GM12878 (cell line): ENCODE measurements around the gene YBX3. TPM values are rescaled to one million over a fixed set of nuclear protein-coding genes. Genes with fewer than 3 reads are reported as not detected.

Experiments
- ATAC-seq: fragments of 200-7000 bp; cut with Tn5 transposase; 3 replicates; pipeline ENCODE4 v1.9.1; 2020; ENCODE audit warnings: mild to moderate bottlenecking, moderate library complexity
- BruUV-seq: library from RNA; stranded (reverse); fragments of 400-500 nt; replicated peaks from 2 replicates; lab custom pipeline; 2021; lab: Mats Ljungman, UMichigan
- CTCF ChIA-PET: fragments of 300-600 bp; sonication (Branson Sonifier 250); formaldehyde crosslinking; extraction: SDS; loops from one replicate; lab custom pipeline; 2021; ENCODE audit warnings: inconsistent platforms; lab: Yijun Ruan, JAX
- POLR2A ChIA-PET: fragments of 350-600 bp; formaldehyde crosslinking; extraction: SDS; loops from one replicate; lab custom pipeline; 2021; ENCODE audit warnings: inconsistent platforms; lab: Charles Lee
- RAD21 ChIA-PET: fragments of 300-600 bp; sonication (Branson Sonifier 250); formaldehyde crosslinking; loops from one replicate; lab custom pipeline; 2023; ENCODE audit warnings: antibody characterized with exemption; ENCODE audit not compliant: unreplicated experiment; lab: Charles Lee
- SMC1A ChIA-PET: fragments of 300-600 bp; sonication (Branson Sonifier 250); formaldehyde crosslinking; loops from one replicate; lab custom pipeline; 2023; ENCODE audit not compliant: unreplicated experiment, uncharacterized antibody; lab: Charles Lee
- DNase-seq: peaks from one replicate; pipeline ENCODE4 v3.0.0-alpha.2; 2011; ENCODE audit warnings: low read depth, low spot score
- FAIRE-seq: peaks from 3 replicates; lab custom pipeline; 2011; peaks lifted over from hg19 to GRCh38; lab: Jason Lieb, UNC
- H2AFZ ChIP-seq: 2 replicates; pipeline ENCODE4 v1.6.0; 2011; ENCODE audit warnings: low read depth, low read length, control low read depth; ENCODE audit not compliant: control insufficient read depth
- H3K27ac ChIP-seq: 2 replicates; pipeline ENCODE4 v1.5.1; 2011; ENCODE audit warnings: control low read depth; ENCODE audit not compliant: control insufficient read depth, insufficient read depth
- H3K27me3 ChIP-seq, 2 experiments: replicated peaks in 1 of 2; 2 replicates each; pipeline versions ENCODE4 v1.6.0 to v1.6.1; 2011; ENCODE audit warnings: low read length in 1 of 2; ENCODE audit not compliant: control insufficient read depth in 2 of 2, insufficient read depth in 2 of 2
- H3K36me3 ChIP-seq, 2 experiments: 2 replicates each; pipeline ENCODE4 v1.5.1; 2011; ENCODE audit warnings: low read length in 1 of 2; ENCODE audit not compliant: control insufficient read depth in 2 of 2, insufficient read depth in 2 of 2
- H3K4me1 ChIP-seq: 2 replicates; pipeline ENCODE4 v1.6.1; 2011; ENCODE audit warnings: mild to moderate bottlenecking, low read length, moderate library complexity, mixed read lengths; ENCODE audit not compliant: control insufficient read depth, insufficient read depth
- H3K4me2 ChIP-seq: 2 replicates; pipeline ENCODE4 v1.6.0; 2011; ENCODE audit warnings: control low read depth; ENCODE audit not compliant: control insufficient read depth, insufficient read depth
- H3K4me3 ChIP-seq: fragments of 200-600 bp; sonication (generic); 2 replicates; pipeline ENCODE4 v1.5.1; 2016
- H3K79me2 ChIP-seq: 2 replicates; pipeline ENCODE4 v1.6.0; 2011; ENCODE audit warnings: low read length; ENCODE audit not compliant: control insufficient read depth, insufficient read depth
- H3K9ac ChIP-seq: 2 replicates; pipeline ENCODE4 v1.8.0; 2011; ENCODE audit warnings: low read length, control low read depth, mixed read lengths; ENCODE audit not compliant: control insufficient read depth, insufficient read depth
- H3K9me3 ChIP-seq: replicated peaks from 3 replicates; pipeline ENCODE4 v1.5.1; 2011; ENCODE audit warnings: mild to moderate bottlenecking, low read length; ENCODE audit not compliant: control insufficient read depth, insufficient read depth
- H4K20me1 ChIP-seq: 2 replicates; pipeline ENCODE4 v1.6.0; 2011; ENCODE audit not compliant: control insufficient read depth, insufficient read depth
- CHD2 ChIP-seq: IDR thresholded peaks from 2 replicates; pipeline ENCODE4 v1.6.1; 2011; ENCODE audit warnings: low read depth, low read length, improper control_type of control experiment, borderline replicate concordance
- EGR1 ChIP-seq, 2 experiments: IDR thresholded peaks; 1 replicate in 1 of 2; 2 replicates in 1 of 2; pipeline ENCODE4 v1.6.1; 2011 to 2012; ENCODE audit warnings: low read depth in 2 of 2, low read length in 2 of 2, borderline replicate concordance in 1 of 2, mild to moderate bottlenecking in 1 of 2, moderate library complexity in 1 of 2
- LARP7 ChIP-seq: fragments of 450-650 bp; IDR thresholded peaks from 2 replicates; pipeline ENCODE4 v1.6.1; 2017; ENCODE audit warnings: mild to moderate bottlenecking
- MEF2B ChIP-seq: fragments of 450-650 bp; IDR thresholded peaks from 2 replicates; pipeline ENCODE4 v1.6.1; 2018; ENCODE audit warnings: mild to moderate bottlenecking, moderate library complexity; ENCODE audit not compliant: partially characterized antibody, poor library complexity, severe bottlenecking
- MTA2 ChIP-seq: fragments of 450-650 bp; IDR thresholded peaks from 2 replicates; pipeline ENCODE4 v1.6.1; 2016; ENCODE audit warnings: low read depth, mild to moderate bottlenecking, moderate library complexity
- SREBF2 ChIP-seq: IDR thresholded peaks from 2 replicates; pipeline ENCODE4 v1.6.1; 2012; ENCODE audit warnings: mild to moderate bottlenecking, low read length
- STAT3 ChIP-seq: IDR thresholded peaks from 2 replicates; pipeline ENCODE4 v1.6.1; 2011; ENCODE audit warnings: low read depth, low read length, improper control_type of control experiment
- WRNIP1 ChIP-seq: IDR thresholded peaks from 2 replicates; pipeline ENCODE4 v1.6.1; 2011; ENCODE audit warnings: low read depth, low read length, improper control_type of control experiment, borderline replicate concordance
- ZBED1 ChIP-seq: IDR thresholded peaks from 2 replicates; pipeline ENCODE4 v1.6.1; 2016; ENCODE audit warnings: borderline replicate concordance
- ZBTB33 ChIP-seq: fragments of 450-650 bp; IDR thresholded peaks from 2 replicates; pipeline ENCODE4 v1.6.1; 2017; ENCODE audit warnings: mild to moderate bottlenecking
- WGBS: methylation state at CpG from one replicate; pipeline ENCODE4 v1.1.6; 2016; ENCODE audit warnings: low lambda C conversion rate; ENCODE audit not compliant: insufficient replicate concordance, insufficient coverage; ENCODE audit errors: missing lambda C conversion rate; 5-methylcytosine and 5-hydroxymethylcytosine counted together
- in situ Hi-C: fragments of 300-500 bp; cut with MboI; formaldehyde crosslinking; loops from 9 replicates; pipeline ENCODE4 v1.14.3; 2018; ENCODE audit warnings: mixed read lengths
- intact Hi-C: fragments of 100-400 bp; cut with micrococcal nuclease; formaldehyde crosslinking; loops from one replicate; pipeline ENCODE4 v1.14.2; 2022; ENCODE audit not compliant: unreplicated experiment
- polyA plus RNA-seq, 11 experiments: library from polyadenylated mRNA; depleted of rRNA in 4 of 11; unstranded in 6 of 11; stranded (reverse) in 5 of 11; fragments of >200 nt; fragmentation: Nextera tagmentation in 4 of 11; fragmentation: Illumina TruSeq in 1 of 11; extraction: Ambion mirVana in 4 of 11; extraction: Trizol in 1 of 11; gene quantifications; 1 replicate in 1 of 11; 2 replicates in 10 of 11; pipeline versions ENCODE4 v1.2.1 to v1.2.3, GENCODE V29; 2011 to 2016; ENCODE audit warnings: inconsistent platforms in 2 of 11, missing spikeins in 2 of 11, low read depth in 1 of 11
- total RNA-seq, 4 experiments: library from RNA; depleted of rRNA in 3 of 4; stranded (reverse); fragments of >200 nt in 3 of 4; fragmentation: Illumina TruSeq in 1 of 4; extraction: Trizol in 1 of 4; gene quantifications; 2 replicates each; pipeline versions ENCODE4 v1.2.1 to v1.2.3, GENCODE V29; 2013 to 2021
- TF ChIP-seq, protein P1 (sequence below): IDR thresholded peaks from 2 replicates; pipeline ENCODE4 v1.6.1; 2011; ENCODE audit warnings: low read depth, mild to moderate bottlenecking, low read length, moderate library complexity, borderline replicate concordance; ENCODE audit errors: extremely low read depth
- TF ChIP-seq, protein P2 (sequence below): IDR thresholded peaks from 2 replicates; pipeline ENCODE4 v1.6.1; 2012; ENCODE audit warnings: low read depth, low read length, improper control_type of control experiment
- TF ChIP-seq, protein P3 (sequence below): fragments of 450-650 bp; formaldehyde crosslinking; IDR thresholded peaks from 2 replicates; pipeline ENCODE4 v1.4.0; 2020; ENCODE audit warnings: mild to moderate bottlenecking, moderate library complexity
- TF ChIP-seq, protein P4 (sequence below): fragments of 450-650 bp; formaldehyde crosslinking; IDR thresholded peaks from 2 replicates; pipeline ENCODE4 v1.5.0; 2022; ENCODE audit warnings: mild to moderate bottlenecking, missing genetic modification characterization

YBX3 gene
- total and polyA plus RNA-seq, 10 of the 15 experiments (the other 5 are each of a cell fraction or from before 2014, with no cell fraction given): 25.9 to 221 (median 111) TPM

DNA sequence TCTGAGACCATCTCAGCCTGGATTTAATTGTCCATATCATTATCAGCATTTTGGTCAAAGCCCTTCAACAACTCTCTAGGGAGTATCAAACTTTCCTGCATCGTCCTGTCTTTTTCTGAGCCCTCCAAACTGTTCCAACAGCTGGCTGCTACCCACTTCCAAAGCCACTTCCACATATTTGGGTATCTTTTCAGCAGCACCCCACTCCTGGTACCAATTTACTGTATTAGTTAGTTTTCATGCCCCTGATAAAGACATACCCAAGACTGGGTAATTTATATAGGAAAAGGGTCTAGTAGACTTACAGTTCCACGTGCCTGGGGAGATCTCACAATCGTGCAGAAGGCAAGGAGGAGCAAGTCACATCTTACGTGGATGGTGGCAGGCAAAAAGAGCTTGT lies 33.1 kb upstream of the YBX3 start:
- Histone ChIP-seq H3K79me2 (no peaks in the 10 kb centered on the region), H3K36me3 (no peaks in the 10 kb centered on the region), H3K4me2 (no peak overlapping the region), H3K27me3 (no peaks in the 10 kb centered on the region), H3K4me1 (no peaks in the 10 kb centered on the region), H3K27ac (no peak overlapping the region), H3K9me3 (peaks cover 3% of the 10 kb centered on the region; the same call in 2 of the 3 replicates), H2AFZ (no peak overlapping the region), H3K4me3 (no peak overlapping the region), H3K9ac (no peak overlapping the region), H4K20me1 (no peaks in the 10 kb centered on the region)
- FAIRE-seq: no peak
- ChIA-PET SMC1A (interaction anchor here (0.6 kb wide), 1 partner anchor 183 kb away, joined by 3 read pairs; no protein-coding TSS in a partner anchor), CTCF (no interaction called here), POLR2A (no interaction called here), RAD21 (no interaction called here)
- WGBS: 31% methylated on average over 4 of the region's 4 CpGs
- ATAC-seq: no peak
- no peak for DNase-seq
- no TSS peak for BruUV-seq
- intact Hi-C loops (no loop called here), in situ Hi-C loops (no loop called here)
- TF ChIP-seq LARP7 (no peak), EGR1 (IDR thresholded peaks at IDR 0.05; ENCODE audit: borderline replicate concordance in 1 of 2, low read depth in 2 of 2, low read length in 2 of 2) (no peak), CHD2 (no peak), ZBTB33 (no peak), MTA2 (no peak), MEF2B (no peak), ZBED1 (no peak), SREBF2 (no peak), WRNIP1 (no peak), STAT3 (no peak)
- TF ChIP-seq, protein P1, sequence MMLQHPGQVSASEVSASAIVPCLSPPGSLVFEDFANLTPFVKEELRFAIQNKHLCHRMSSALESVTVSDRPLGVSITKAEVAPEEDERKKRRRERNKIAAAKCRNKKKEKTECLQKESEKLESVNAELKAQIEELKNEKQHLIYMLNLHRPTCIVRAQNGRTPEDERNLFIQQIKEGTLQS: no peak
- TF ChIP-seq, protein P2, sequence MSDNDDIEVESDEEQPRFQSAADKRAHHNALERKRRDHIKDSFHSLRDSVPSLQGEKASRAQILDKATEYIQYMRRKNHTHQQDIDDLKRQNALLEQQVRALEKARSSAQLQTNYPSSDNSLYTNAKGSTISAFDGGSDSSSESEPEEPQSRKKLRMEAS: no peak
- TF ChIP-seq, protein P3, sequence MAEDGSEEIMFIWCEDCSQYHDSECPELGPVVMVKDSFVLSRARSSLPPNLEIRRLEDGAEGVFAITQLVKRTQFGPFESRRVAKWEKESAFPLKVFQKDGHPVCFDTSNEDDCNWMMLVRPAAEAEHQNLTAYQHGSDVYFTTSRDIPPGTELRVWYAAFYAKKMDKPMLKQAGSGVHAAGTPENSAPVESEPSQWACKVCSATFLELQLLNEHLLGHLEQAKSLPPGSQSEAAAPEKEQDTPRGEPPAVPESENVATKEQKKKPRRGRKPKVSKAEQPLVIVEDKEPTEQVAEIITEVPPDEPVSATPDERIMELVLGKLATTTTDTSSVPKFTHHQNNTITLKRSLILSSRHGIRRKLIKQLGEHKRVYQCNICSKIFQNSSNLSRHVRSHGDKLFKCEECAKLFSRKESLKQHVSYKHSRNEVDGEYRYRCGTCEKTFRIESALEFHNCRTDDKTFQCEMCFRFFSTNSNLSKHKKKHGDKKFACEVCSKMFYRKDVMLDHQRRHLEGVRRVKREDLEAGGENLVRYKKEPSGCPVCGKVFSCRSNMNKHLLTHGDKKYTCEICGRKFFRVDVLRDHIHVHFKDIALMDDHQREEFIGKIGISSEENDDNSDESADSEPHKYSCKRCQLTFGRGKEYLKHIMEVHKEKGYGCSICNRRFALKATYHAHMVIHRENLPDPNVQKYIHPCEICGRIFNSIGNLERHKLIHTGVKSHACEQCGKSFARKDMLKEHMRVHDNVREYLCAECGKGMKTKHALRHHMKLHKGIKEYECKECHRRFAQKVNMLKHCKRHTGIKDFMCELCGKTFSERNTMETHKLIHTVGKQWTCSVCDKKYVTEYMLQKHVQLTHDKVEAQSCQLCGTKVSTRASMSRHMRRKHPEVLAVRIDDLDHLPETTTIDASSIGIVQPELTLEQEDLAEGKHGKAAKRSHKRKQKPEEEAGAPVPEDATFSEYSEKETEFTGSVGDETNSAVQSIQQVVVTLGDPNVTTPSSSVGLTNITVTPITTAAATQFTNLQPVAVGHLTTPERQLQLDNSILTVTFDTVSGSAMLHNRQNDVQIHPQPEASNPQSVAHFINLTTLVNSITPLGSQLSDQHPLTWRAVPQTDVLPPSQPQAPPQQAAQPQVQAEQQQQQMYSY (CRISPR knock-in tag): no peak
- TF ChIP-seq, protein P4, sequence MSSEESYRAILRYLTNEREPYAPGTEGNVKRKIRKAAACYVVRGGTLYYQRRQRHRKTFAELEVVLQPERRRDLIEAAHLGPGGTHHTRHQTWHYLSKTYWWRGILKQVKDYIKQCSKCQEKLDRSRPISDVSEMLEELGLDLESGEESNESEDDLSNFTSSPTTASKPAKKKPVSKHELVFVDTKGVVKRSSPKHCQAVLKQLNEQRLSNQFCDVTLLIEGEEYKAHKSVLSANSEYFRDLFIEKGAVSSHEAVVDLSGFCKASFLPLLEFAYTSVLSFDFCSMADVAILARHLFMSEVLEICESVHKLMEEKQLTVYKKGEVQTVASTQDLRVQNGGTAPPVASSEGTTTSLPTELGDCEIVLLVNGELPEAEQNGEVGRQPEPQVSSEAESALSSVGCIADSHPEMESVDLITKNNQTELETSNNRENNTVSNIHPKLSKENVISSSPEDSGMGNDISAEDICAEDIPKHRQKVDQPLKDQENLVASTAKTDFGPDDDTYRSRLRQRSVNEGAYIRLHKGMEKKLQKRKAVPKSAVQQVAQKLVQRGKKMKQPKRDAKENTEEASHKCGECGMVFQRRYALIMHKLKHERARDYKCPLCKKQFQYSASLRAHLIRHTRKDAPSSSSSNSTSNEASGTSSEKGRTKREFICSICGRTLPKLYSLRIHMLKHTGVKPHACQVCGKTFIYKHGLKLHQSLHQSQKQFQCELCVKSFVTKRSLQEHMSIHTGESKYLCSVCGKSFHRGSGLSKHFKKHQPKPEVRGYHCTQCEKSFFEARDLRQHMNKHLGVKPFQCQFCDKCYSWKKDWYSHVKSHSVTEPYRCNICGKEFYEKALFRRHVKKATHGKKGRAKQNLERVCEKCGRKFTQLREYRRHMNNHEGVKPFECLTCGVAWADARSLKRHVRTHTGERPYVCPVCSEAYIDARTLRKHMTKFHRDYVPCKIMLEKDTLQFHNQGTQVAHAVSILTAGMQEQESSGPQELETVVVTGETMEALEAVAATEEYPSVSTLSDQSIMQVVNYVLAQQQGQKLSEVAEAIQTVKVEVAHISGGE (CRISPR knock-in tag): no peak
